A549 (cell line): ENCODE results near the gene GATA5. TPM values are rescaled to one million over a fixed set of nuclear protein-coding genes. Genes with fewer than 3 reads are reported as not detected.
A peak's percentile ranks its signal among the peaks of the same experiment; 100 is the strongest.

ENCODE experiments used
- ATAC-seq, 2 experiments: fragments of 200-7000 bp in 1 of 2; fragments of >200 bp in 1 of 2; cut with Nextera tagmentation in 1 of 2; cut with Tn5 transposase in 1 of 2; 3 replicates each; pipeline versions ENCODE4 v1.8.0 to v1.9.1; 2018 to 2020; ENCODE audit warnings: mild to moderate bottlenecking in 1 of 2, moderate library complexity in 1 of 2
- CTCF ChIA-PET: fragments of 300-600 bp; sonication (Branson Sonifier 250); formaldehyde crosslinking; extraction: SDS; loops from one replicate; lab custom pipeline; 2021; ENCODE audit warnings: antibody characterized with exemption, inconsistent platforms; lab: Yijun Ruan, JAX
- POLR2A ChIA-PET: fragments of 350-600 bp; formaldehyde crosslinking; extraction: SDS; loops from one replicate; lab custom pipeline; 2021; ENCODE audit warnings: antibody characterized with exemption, inconsistent platforms; lab: Yijun Ruan, JAX
- DNase-seq, 2 experiments: peaks; one replicate each; pipeline versions ENCODE4 v3.0.0 to v3.0.0-alpha.2; 2011 to 2016; ENCODE audit warnings: low read depth in 1 of 2, low spot score in 1 of 2
- FAIRE-seq: peaks from 2 replicates; lab custom pipeline; 2011; peaks lifted over from hg19 to GRCh38; lab: Jason Lieb, UNC
- H3K27ac ChIP-seq, 2 experiments: fragments of >200 bp; sonication (Bioruptor Twin); formaldehyde crosslinking; 3 replicates each; pipeline ENCODE4 v1.5.1; 2016 to 2017
- H3K4me1 ChIP-seq: fragments of >200 bp; sonication (Bioruptor Twin); formaldehyde crosslinking; 3 replicates; pipeline ENCODE4 v1.6.1; 2016
- H3K4me2 ChIP-seq: fragments of >200 bp; sonication (Bioruptor Twin); formaldehyde crosslinking; 3 replicates; pipeline ENCODE4 v1.6.1; 2016
- H3K4me3 ChIP-seq: fragments of >200 bp; sonication (Bioruptor Twin); formaldehyde crosslinking; 3 replicates; pipeline ENCODE4 v1.5.1; 2016
- H3K9me3 ChIP-seq: fragments of >200 bp; sonication (Bioruptor Twin); formaldehyde crosslinking; 3 replicates; pipeline ENCODE4 v1.6.1; 2016
- CHD2 ChIP-seq: fragments of 150-350 bp; IDR thresholded peaks from 2 replicates; pipeline ENCODE4 v1.6.1; 2014; ENCODE audit warnings: low read length; ENCODE audit not compliant: partially characterized antibody
- EHF ChIP-seq: fragments of 250-450 bp; sonication (Bioruptor Pico); IDR thresholded peaks from 2 replicates; pipeline ENCODE4 v1.5.0; 2020; ENCODE audit warnings: mild to moderate bottlenecking
- ESRRA ChIP-seq: fragments of 150-350 bp; IDR thresholded peaks from 2 replicates; pipeline ENCODE4 v1.6.1; 2014; ENCODE audit warnings: mild to moderate bottlenecking, low read length, borderline replicate concordance
- FOXS1 ChIP-seq: fragments of 250-450 bp; sonication (Bioruptor Pico); IDR thresholded peaks from 2 replicates; pipeline ENCODE4 v1.5.0; 2020; ENCODE audit warnings: mild to moderate bottlenecking, moderate library complexity
- GATA3 ChIP-seq: IDR thresholded peaks from 2 replicates; pipeline ENCODE4 v1.6.1; 2012; ENCODE audit warnings: borderline replicate concordance
- HDAC2 ChIP-seq: fragments of 200-600 bp; sonication (generic); IDR thresholded peaks from 2 replicates; pipeline ENCODE4 v1.6.1; 2016
- JUN ChIP-seq, 2 experiments: fragments of >200 bp; sonication (Bioruptor Twin); formaldehyde crosslinking; IDR thresholded peaks; 2 replicates in 1 of 2; 3 replicates in 1 of 2; pipeline ENCODE4 v1.6.1; 2016 to 2017
- JUNB ChIP-seq: fragments of >200 bp; sonication (Bioruptor Twin); formaldehyde crosslinking; IDR thresholded peaks from 2 replicates; pipeline ENCODE4 v1.6.1; 2016
- KDM1A ChIP-seq: fragments of 200-600 bp; sonication (generic); IDR thresholded peaks from 2 replicates; pipeline ENCODE4 v1.6.1; 2016; ENCODE audit warnings: low read depth, mild to moderate bottlenecking
- KDM5A ChIP-seq: fragments of 200-600 bp; sonication (generic); IDR thresholded peaks from 2 replicates; pipeline ENCODE4 v1.6.1; 2016; ENCODE audit warnings: antibody characterized with exemption, mild to moderate bottlenecking
- MAFK ChIP-seq: fragments of 450-650 bp; IDR thresholded peaks from 2 replicates; pipeline ENCODE4 v1.6.1; 2014; ENCODE audit not compliant: partially characterized antibody
- POLR2A ChIP-seq: IDR thresholded peaks from 2 replicates; pipeline ENCODE4 v1.6.1; 2012; ENCODE audit warnings: mild to moderate bottlenecking, low read length
- RARB ChIP-seq: fragments of 250-450 bp; sonication (Bioruptor Pico); IDR thresholded peaks from 2 replicates; pipeline ENCODE4 v1.8.0; 2021; ENCODE audit warnings: mild to moderate bottlenecking, moderate library complexity
- RFX5 ChIP-seq: fragments of 450-650 bp; IDR thresholded peaks from 2 replicates; pipeline ENCODE4 v1.7.1; 2014; ENCODE audit warnings: antibody characterized with exemption, mild to moderate bottlenecking, moderate library complexity
- SREBF2 ChIP-seq: fragments of 450-650 bp; IDR thresholded peaks from 2 replicates; pipeline ENCODE4 v1.6.1; 2014; ENCODE audit warnings: mild to moderate bottlenecking, moderate library complexity
- TP53 ChIP-seq: fragments of 250-450 bp; sonication (Bioruptor Pico); IDR thresholded peaks from 2 replicates; pipeline ENCODE4 v1.5.0; 2021; ENCODE audit warnings: mild to moderate bottlenecking, moderate library complexity
- ZC3H11A ChIP-seq: fragments of 450-650 bp; IDR thresholded peaks from 2 replicates; pipeline ENCODE4 v1.6.1; 2014; ENCODE audit warnings: antibody characterized with exemption, mild to moderate bottlenecking
- ZNF302 ChIP-seq: fragments of 250-450 bp; sonication (Bioruptor Pico); IDR thresholded peaks from 2 replicates; pipeline ENCODE4 v1.9.0; 2021; ENCODE audit warnings: inconsistent platforms, mild to moderate bottlenecking, moderate library complexity
- ZSCAN20 ChIP-seq: fragments of 250-450 bp; sonication (Bioruptor Pico); IDR thresholded peaks from 2 replicates; pipeline ENCODE4 v1.8.0; 2022; ENCODE audit warnings: mild to moderate bottlenecking, moderate library complexity
- WGBS: methylation state at CpG from one replicate; pipeline ENCODE4 v1.1.6; 2017; ENCODE audit errors: missing lambda C conversion rate; 5-methylcytosine and 5-hydroxymethylcytosine counted together
- polyA plus RNA-seq, 4 experiments: library from polyadenylated mRNA; depleted of rRNA in 3 of 4; stranded (reverse); fragments of >200 nt; fragmentation: RNase III in 1 of 4; extraction: RNeasy Plus Mini Kit Qiagen cat#74134 plus additional on column Dnase treatment in 1 of 4; gene quantifications; 2 replicates in 3 of 4; 3 replicates in 1 of 4; pipeline ENCODE4 v1.2.3, GENCODE V29; 2011 to 2017
- TF ChIP-seq, protein P1 (sequence below): fragments of 250-450 bp; sonication (Bioruptor Pico); IDR thresholded peaks from 2 replicates; pipeline ENCODE4 v1.5.0; 2020; ENCODE audit warnings: low read depth, mild to moderate bottlenecking, moderate library complexity
- TF ChIP-seq, protein P2 (sequence below): fragments of >200 bp; sonication (Bioruptor Twin); formaldehyde crosslinking; IDR thresholded peaks from 3 replicates; pipeline ENCODE4 v1.6.1; 2016
- TF ChIP-seq, protein P3 (sequence below): fragments of 450-650 bp; IDR thresholded peaks from 2 replicates; pipeline ENCODE4 v1.6.1; 2014; ENCODE audit warnings: antibody characterized with exemption
- TF ChIP-seq, protein P4 (sequence below): fragments of 200-600 bp; sonication (generic); IDR thresholded peaks from 2 replicates; pipeline ENCODE4 v1.6.1; 2016; ENCODE audit warnings: antibody characterized with exemption, mild to moderate bottlenecking, moderate library complexity
- TF ChIP-seq, protein P5 (sequence below): fragments of >200 bp; sonication (Bioruptor Twin); formaldehyde crosslinking; IDR thresholded peaks from 3 replicates; pipeline ENCODE4 v1.5.1; 2016

GATA5 gene
- polyA plus RNA-seq, 2 of the 4 experiments (the other 2 are of a cell fraction): 0.21 to 0.72 TPM

DNA sequence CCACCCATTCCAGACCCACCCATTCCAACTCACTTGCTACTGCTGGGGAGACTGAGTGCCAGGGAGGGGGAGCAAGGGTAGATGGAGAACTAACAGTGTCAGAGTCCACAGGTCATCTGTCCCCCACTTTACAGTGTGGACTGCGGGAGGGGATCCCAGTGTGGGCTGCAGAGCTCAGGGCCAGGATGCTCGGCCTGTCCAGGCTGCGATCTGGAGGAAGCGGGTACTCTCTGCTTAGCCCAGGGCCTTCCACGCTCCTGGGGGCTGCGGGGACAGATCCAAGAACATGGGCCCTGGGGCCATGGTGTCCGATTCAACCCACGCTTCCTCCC is 14.1 kb upstream of the GATA5 start:
- CTCF ChIA-PET: interaction anchor here (0.6 to 1.5 kb wide), 2 partner anchors 10 to 22 kb away, joined by 3 to 4 read pairs; no protein-coding TSS in a partner anchor
- 83% methylated on average over 3 of the region's 8 CpGs for WGBS
- H3K4me3 ChIP-seq: no peak overlapping the region

DNA sequence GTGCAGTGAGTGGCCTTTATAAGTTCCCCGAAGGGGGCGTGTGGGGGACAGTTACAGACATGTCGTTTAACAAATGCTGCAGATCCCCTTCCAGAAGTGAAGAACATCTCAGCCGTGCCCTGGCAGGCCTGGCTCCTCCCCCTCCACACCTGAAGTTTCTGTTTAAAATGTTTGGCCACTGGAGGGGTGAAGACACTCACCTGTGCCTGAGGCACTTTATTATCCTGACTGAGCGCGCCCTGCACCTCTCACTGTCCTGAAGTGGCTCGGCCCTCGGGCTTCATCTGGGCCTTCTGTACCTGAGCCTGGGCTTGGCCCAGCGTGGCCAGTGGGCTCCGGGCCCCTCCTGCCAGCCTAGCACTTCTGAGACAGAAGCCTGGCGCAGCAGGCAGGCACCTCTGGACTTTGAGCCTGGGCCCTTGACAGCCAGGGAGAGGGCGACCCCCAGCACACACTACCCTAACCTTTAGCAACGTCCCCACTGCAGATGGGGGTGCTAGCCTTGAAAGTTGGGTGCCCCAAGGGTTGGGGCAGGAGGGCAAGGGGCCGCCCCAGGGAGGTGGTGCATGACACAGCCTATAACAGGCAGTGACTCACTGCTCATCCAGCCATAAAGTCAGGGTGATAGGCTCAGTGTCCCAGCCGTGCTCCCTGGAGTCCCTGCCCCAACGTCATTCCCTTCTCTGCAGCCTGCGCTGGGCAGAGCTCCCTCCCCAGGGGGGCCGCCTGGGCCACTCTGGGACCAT is 13.6 kb upstream of the GATA5 start:
- H3K4me3 ChIP-seq: no peak overlapping the region
- H3K4me1 ChIP-seq: peaks cover 14% of the 10 kb centered on the region
- no peak for FAIRE-seq
- 22% methylated on average over 14 of the region's 18 CpGs for WGBS
- peak overlapping the region in 1 of 2 experiments; percentile 54; a peak in 3 of 6 replicates for H3K27ac ChIP-seq
- H3K9me3 ChIP-seq: no peaks in the 10 kb centered on the region
- POLR2A ChIA-PET: interaction anchor here (0.6 kb wide), 1 partner anchor 385 kb away, joined by 3 read pairs; no protein-coding TSS in a partner anchor
- TF ChIP-seq CHD2 (no peak), POLR2A (no peak), KDM5A (no peak), GATA3 (no peak)
- TF ChIP-seq, all 56 proteins: peak for 0
- peak overlapping the region; percentile 56 for H3K4me2 ChIP-seq
- CTCF ChIA-PET: interaction anchor here (1.4 kb wide), 1 partner anchor 11 kb away, joined by 4 read pairs; no protein-coding TSS in a partner anchor
- DNase-seq: peak; percentile 36 to 71
- ATAC-seq: peak; percentile 58 to 64; a peak in 5 of 6 replicates

More for the DNA sequence above, 14.1 kb upstream of the GATA5 start:
- H3K27ac ChIP-seq: peak overlapping the region in 1 of 2 experiments; percentile 24; a peak in 2 of 6 replicates
- TF ChIP-seq, protein P1, sequence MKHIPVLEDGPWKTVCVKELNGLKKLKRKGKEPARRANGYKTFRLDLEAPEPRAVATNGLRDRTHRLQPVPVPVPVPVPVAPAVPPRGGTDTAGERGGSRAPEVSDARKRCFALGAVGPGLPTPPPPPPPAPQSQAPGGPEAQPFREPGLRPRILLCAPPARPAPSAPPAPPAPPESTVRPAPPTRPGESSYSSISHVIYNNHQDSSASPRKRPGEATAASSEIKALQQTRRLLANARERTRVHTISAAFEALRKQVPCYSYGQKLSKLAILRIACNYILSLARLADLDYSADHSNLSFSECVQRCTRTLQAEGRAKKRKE (CRISPR knock-in tag): no peak
- no peak for TF ChIP-seq JUN (IDR thresholded peaks at IDR 0.05)
- TF ChIP-seq, protein P2, sequence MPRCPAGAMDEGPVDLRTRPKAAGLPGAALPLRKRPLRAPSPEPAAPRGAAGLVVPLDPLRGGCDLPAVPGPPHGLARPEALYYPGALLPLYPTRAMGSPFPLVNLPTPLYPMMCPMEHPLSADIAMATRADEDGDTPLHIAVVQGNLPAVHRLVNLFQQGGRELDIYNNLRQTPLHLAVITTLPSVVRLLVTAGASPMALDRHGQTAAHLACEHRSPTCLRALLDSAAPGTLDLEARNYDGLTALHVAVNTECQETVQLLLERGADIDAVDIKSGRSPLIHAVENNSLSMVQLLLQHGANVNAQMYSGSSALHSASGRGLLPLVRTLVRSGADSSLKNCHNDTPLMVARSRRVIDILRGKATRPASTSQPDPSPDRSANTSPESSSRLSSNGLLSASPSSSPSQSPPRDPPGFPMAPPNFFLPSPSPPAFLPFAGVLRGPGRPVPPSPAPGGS: no peak
- TF ChIP-seq MAFK: no peak
- no peak for TF ChIP-seq JUNB
- no peak for TF ChIP-seq RARB
- TF ChIP-seq KDM5A: no peak
- TF ChIP-seq ESRRA: no peak
- TF ChIP-seq FOXS1 (CRISPR knock-in tag): no peak
- no peak for TF ChIP-seq SREBF2
- no peak for TF ChIP-seq TP53 (CRISPR knock-in tag)
- no peak for TF ChIP-seq ZC3H11A
- TF ChIP-seq EHF (CRISPR knock-in tag): no peak
- no peak for TF ChIP-seq RFX5
- no peak for TF ChIP-seq KDM1A
- TF ChIP-seq, protein P3, sequence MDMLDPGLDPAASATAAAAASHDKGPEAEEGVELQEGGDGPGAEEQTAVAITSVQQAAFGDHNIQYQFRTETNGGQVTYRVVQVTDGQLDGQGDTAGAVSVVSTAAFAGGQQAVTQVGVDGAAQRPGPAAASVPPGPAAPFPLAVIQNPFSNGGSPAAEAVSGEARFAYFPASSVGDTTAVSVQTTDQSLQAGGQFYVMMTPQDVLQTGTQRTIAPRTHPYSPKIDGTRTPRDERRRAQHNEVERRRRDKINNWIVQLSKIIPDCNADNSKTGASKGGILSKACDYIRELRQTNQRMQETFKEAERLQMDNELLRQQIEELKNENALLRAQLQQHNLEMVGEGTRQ: no peak
- no peak for TF ChIP-seq ZSCAN20 (CRISPR knock-in tag)
- TF ChIP-seq ZNF302 (CRISPR knock-in tag): no peak
- TF ChIP-seq, all 56 proteins: peak for 0
- Histone ChIP-seq H3K4me1 (peaks cover 12% of the 10 kb centered on the region), H3K9me3 (no peaks in the 10 kb centered on the region), H3K4me2 (peak overlapping the region; percentile 56)
- ATAC-seq (no peak), FAIRE-seq (no peak), DNase-seq (no peak)
- POLR2A ChIA-PET: interaction anchor here (0.6 kb wide), 1 partner anchor 385 kb away, joined by 3 read pairs; no protein-coding TSS in a partner anchor

DNA sequence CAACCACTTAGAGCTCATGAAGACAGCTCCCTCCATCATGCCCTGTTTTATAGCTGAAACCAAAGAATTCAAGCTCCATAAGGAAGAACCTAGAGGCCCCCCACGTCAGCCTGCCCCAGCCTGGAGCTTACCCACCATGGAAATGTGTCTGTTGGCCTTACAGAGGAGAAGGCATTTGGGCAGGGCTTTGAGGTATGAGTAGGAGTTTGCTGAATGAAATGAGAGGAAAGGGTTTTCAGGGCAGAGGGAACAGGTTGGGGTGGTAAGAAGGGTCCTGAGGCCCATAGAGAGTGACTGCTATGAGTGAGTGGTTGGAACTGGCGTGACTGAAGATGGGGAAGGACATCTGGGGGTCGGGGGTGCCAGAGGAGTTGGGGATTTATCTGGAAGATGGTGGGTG is 12.7 kb upstream of the GATA5 start:
- DNase-seq (no peak), FAIRE-seq (no peak)
- CTCF ChIA-PET: interaction anchor here (1.1 to 1.9 kb wide), 4 partner anchors 8 to 128 kb away, joined by 3 to 10 read pairs (median 4); no protein-coding TSS in a partner anchor
- TF ChIP-seq, protein P4, sequence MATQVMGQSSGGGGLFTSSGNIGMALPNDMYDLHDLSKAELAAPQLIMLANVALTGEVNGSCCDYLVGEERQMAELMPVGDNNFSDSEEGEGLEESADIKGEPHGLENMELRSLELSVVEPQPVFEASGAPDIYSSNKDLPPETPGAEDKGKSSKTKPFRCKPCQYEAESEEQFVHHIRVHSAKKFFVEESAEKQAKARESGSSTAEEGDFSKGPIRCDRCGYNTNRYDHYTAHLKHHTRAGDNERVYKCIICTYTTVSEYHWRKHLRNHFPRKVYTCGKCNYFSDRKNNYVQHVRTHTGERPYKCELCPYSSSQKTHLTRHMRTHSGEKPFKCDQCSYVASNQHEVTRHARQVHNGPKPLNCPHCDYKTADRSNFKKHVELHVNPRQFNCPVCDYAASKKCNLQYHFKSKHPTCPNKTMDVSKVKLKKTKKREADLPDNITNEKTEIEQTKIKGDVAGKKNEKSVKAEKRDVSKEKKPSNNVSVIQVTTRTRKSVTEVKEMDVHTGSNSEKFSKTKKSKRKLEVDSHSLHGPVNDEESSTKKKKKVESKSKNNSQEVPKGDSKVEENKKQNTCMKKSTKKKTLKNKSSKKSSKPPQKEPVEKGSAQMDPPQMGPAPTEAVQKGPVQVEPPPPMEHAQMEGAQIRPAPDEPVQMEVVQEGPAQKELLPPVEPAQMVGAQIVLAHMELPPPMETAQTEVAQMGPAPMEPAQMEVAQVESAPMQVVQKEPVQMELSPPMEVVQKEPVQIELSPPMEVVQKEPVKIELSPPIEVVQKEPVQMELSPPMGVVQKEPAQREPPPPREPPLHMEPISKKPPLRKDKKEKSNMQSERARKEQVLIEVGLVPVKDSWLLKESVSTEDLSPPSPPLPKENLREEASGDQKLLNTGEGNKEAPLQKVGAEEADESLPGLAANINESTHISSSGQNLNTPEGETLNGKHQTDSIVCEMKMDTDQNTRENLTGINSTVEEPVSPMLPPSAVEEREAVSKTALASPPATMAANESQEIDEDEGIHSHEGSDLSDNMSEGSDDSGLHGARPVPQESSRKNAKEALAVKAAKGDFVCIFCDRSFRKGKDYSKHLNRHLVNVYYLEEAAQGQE: no peak
- TF ChIP-seq HDAC2 (no peak), ZSCAN20 (CRISPR knock-in tag) (no peak)
- TF ChIP-seq, protein P5, sequence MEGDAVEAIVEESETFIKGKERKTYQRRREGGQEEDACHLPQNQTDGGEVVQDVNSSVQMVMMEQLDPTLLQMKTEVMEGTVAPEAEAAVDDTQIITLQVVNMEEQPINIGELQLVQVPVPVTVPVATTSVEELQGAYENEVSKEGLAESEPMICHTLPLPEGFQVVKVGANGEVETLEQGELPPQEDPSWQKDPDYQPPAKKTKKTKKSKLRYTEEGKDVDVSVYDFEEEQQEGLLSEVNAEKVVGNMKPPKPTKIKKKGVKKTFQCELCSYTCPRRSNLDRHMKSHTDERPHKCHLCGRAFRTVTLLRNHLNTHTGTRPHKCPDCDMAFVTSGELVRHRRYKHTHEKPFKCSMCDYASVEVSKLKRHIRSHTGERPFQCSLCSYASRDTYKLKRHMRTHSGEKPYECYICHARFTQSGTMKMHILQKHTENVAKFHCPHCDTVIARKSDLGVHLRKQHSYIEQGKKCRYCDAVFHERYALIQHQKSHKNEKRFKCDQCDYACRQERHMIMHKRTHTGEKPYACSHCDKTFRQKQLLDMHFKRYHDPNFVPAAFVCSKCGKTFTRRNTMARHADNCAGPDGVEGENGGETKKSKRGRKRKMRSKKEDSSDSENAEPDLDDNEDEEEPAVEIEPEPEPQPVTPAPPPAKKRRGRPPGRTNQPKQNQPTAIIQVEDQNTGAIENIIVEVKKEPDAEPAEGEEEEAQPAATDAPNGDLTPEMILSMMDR: no peak
- TF ChIP-seq, all 56 proteins: peak for 0
- ATAC-seq: no peak
- 63% methylated on average over 3 of the region's 3 CpGs for WGBS
- Histone ChIP-seq H3K9me3 (no peaks in the 10 kb centered on the region), H3K4me3 (no peak overlapping the region), H3K27ac (no peak overlapping the region), H3K4me2 (no peak overlapping the region), H3K4me1 (peaks cover 14% of the 10 kb centered on the region)
- POLR2A ChIA-PET: no interaction called here
